Measurements from ENCODE around the gene CFB.
"Not testable (repeated sequence)": the region's sequence is repeated elsewhere in the genome, so short reads cannot be mapped to it uniquely, and the experiment has no call there.

The CFB gene

GRCh38 chr6:31915351-31915750 is 30.5 kb upstream of the CFB start:
- DNase-seq = no peak

DNA sequence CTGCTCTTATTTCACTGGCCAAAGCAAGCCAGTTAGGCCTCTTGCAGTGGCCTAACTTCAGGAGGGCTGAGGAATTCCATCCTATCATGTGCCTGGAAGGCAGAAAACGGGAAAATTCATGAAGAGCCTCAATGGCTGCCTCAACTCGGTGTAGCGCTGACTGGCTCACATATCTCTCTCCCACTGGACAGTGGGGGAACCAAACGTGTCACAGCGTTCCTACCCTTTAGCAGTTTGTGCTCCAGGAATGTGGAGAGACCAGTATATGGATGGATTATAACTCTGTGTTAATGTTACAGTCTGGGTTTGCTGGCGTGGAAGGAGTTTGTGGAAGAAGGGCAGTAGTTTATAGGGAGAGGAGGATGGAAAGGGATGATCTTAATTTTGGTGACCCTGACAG is 30.1 kb upstream of the CFB start:
- DNase-seq = no peak

DNA sequence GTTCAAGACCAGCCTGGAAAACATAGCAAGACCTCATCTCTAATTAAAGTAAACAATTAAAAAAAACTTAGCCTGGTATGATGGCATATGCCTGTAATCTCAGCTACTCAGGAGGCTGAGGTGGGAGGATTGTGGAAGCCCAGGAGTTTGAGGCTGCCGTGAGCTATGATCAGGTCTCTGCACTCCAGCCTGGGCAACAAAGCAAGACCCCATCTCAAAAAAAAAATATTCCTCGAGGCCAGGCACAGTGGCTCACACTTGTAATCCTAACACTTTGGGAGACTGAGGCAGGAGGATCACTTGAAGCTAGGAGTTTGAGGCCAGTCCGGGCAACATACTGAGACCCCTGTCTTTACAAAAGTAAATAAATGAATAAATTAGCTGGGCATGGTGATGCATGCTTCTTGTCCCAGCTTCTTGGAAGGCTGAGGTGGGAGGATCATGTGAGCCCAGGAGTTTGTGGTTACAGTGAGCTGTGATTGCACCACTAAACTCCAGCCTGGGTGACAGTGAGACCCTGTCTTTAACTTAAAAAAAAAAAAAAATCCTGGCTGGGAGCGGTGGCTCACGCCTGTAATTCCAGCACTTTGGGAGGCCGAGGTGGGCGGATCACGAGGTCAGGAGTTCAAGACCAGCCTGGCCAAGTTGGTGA is 27.7 kb upstream of the CFB start:
- no peak for DNase-seq

- DNase-seq = no peak
These were observed 26.1 kb upstream of the CFB start for GRCh38 chr6:31919624-31920303.

GRCh38 chr6:31920811-31921210 is 25.1 kb upstream of the CFB start:
- DNase-seq = no peak

- DNase-seq = no peak
These were observed 23.0 kb upstream of the CFB start for GRCh38 chr6:31922942-31923341.

- DNase-seq = no peak
These were observed 18.5 kb upstream of the CFB start, which contains the start of gene C2 for GRCh38 chr6:31927242-31927862. C2 (plus strand) TSS chr6:31927717; CDS start chr6:31927753, 36 bp downstream.

DNA sequence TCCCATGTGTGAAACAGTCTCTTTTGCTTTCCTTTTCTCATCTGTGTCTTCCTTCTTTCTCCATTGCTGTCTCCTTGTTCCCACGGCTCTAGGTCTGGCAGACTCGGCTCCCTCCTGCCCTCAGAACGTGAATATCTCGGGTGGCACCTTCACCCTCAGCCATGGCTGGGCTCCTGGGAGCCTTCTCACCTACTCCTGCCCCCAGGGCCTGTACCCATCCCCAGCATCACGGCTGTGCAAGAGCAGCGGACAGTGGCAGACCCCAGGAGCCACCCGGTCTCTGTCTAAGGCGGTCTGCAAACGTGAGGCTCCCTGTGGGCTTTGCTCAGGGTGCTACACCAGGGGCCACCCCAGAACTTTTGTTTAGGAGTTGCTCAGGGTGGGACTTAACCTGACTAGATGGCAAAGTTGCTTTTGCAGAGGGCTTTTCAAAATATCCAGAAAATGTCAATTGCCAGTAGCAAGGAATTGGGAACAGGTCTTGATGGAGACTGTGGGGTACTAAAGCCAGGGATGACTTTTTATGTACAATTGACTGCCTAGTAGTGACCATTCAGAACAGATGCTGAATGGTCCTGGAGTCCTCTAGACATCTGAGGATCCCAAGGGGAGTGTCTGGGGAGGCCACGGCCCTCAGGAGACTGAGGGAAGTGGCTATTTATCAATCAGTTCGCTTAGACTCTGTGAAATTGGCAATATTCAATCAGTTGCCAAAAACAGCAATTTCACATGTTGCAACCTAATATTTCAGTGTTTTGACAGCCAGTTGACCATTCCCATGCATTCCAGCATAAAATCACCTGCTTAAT is 17.8 kb upstream of the CFB start:
- DNase-seq = no peak

DNA sequence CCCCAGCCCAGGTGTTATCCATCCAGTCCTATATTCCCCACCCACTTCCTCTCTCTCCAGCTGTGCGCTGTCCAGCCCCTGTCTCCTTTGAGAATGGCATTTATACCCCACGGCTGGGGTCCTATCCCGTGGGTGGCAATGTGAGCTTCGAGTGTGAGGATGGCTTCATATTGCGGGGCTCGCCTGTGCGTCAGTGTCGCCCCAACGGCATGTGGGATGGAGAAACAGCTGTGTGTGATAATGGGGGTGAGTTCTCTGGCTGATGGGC is 17.3 kb upstream of the CFB start:
- DNase-seq = no peak

DNA sequence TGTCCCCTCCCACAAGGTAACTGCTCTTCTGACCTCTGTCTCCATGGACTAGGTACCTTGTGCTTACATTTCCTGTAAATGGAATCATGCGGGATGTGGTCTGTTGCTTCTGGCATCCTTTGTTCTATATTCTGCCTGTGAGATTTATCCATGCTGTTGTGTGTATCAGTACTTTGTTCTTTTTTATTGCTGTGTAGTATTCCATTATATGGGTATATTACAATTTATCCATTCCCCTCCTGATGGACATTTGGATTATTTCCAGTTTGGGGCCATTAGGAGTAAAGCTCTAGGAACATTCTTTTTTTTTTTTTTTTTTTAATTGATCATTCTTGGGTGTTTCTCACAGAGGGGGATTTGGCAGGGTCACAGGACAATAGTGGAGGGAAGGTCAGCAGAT is 14.9 kb upstream of the CFB start:
- no peak for DNase-seq

- DNase-seq = not testable (repeated sequence)
These were observed 13.8 kb upstream of the CFB start for GRCh38 chr6:31932137-31932536.

DNA sequence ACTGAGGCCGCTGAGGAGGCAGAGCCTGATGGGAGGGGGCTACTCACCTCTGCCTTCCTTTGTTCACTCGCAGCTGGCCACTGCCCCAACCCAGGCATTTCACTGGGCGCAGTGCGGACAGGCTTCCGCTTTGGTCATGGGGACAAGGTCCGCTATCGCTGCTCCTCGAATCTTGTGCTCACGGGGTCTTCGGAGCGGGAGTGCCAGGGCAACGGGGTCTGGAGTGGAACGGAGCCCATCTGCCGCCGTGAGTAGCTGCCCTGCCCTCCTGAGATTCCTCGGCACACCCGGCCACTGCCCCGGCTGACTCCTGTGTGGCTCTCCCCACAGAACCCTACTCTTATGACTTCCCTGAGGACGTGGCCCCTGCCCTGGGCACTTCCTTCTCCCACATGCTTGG is 12.4 kb upstream of the CFB start:
- DNase-seq = no peak

GRCh38 chr6:31935021-31935420 is 10.9 kb upstream of the CFB start:
- DNase-seq = no peak

DNA sequence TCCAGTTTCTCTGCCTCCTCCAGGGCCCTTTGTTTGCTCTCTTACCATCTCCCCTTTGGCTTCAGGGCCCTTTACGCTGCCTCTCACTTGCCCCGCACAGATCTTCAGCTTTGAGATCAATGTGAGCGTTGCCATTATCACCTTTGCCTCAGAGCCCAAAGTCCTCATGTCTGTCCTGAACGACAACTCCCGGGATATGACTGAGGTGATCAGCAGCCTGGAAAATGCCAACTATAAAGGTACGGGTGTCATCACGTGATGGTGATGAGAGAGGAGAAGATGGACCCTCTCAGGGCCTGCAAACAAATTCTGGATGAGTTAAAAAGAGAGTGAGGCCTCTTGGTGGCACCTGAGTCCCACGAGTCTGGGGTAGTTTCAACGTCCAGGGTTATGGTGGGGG is 10.1 kb upstream of the CFB start:
- DNase-seq = no peak

- DNase-seq = no peak
These were observed 5.6 kb upstream of the CFB start for GRCh38 chr6:31940256-31940664.

DNA sequence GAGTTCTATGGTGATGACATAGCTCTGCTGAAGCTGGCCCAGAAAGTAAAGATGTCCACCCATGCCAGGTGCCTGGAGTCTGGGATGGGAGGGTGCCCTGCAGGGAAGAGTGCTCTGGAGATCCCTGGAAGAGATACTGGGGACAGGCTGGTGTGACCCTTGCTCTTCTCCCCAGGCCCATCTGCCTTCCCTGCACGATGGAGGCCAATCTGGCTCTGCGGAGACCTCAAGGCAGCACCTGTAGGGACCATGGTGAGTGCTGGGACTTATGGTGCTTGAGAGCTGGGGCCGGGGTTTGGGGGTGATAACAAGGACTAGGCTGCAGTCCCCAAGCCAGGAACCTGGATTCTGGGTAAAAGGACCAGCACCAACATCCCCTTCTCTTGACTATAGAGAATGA is 2.2 kb upstream of the CFB start:
- no peak for DNase-seq

GRCh38 chr6:31945154-31945506 is 765 bp upstream of the CFB start:
- DNase-seq = no peak

- no peak for DNase-seq
These were observed 533 bp downstream of the CFB start for GRCh38 chr6:31946370-31946885.

- DNase-seq = no peak
These were observed 1.3 kb downstream of the CFB start for GRCh38 chr6:31947070-31947675.

- DNase-seq = no peak
These were observed 2.0 kb downstream of the CFB start for GRCh38 chr6:31947864-31948263.

GRCh38 chr6:31948306-31948705 is 2.4 kb downstream of the CFB start:
- DNase-seq = no peak

DNA sequence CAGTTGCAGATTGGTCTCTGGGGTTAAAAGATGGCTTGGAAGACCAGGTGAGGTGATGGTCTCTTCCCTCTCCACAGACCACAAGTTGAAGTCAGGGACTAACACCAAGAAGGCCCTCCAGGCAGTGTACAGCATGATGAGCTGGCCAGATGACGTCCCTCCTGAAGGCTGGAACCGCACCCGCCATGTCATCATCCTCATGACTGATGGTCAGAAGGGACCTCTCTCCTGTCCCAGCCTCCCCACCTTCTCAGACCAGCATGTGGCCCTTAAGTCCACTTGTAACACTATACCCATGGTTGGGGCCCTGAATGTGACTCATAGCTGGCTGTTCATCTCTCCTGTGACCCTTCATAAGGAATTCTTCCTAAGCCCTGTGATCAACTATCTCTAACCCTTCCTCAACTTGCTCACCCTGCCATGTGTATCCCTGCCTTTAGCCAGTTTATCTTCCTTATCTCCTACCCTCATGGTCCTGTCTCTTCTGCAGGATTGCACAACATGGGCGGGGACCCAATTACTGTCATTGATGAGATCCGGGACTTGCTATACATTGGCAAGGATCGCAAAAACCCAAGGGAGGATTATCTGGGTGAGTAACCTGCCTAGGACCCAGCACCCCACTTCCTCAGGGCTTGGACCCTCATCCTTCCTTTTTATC is 3.0 kb downstream of the CFB start:
- DNase-seq = no peak

Measured in SHP77 treated with DMSO at 0.1 percent for 48 hours (cell line).